Activated naive CD4-positive, alpha-beta T cell treated with anti-CD3 and anti-CD28 coated beads for 36 hours (primary cell): Measurements from ENCODE around the gene MAGOHB. TPM values are rescaled to one million over a fixed set of nuclear protein-coding genes. Genes with fewer than 3 reads are reported as not detected.

Experiments
- CTCF ChIA-PET: fragments of 350-600 bp; sonication (Branson Sonifier 250); formaldehyde crosslinking; loops from one replicate; lab custom pipeline; 2021; ENCODE audit warnings: antibody characterized with exemption; lab: Charles Lee
- DNase-seq: peaks from one replicate; pipeline ENCODE4 v3.0.0-alpha.2; 2020
- H3K27ac Mint-ChIP-seq: one replicate; pipeline ENCODE4 v1.8.0; 2021; ENCODE audit warnings: mild to moderate bottlenecking, mixed read lengths
- H3K27me3 Mint-ChIP-seq: one replicate; pipeline ENCODE4 v1.8.0; 2021; ENCODE audit warnings: low read depth, mixed read lengths
- H3K36me3 Mint-ChIP-seq: one replicate; pipeline ENCODE4 v1.8.0; 2021; ENCODE audit warnings: low read depth, mixed read lengths
- H3K4me1 Mint-ChIP-seq: one replicate; pipeline ENCODE4 v1.8.0; 2021; ENCODE audit warnings: low read depth, mixed read lengths
- H3K4me3 Mint-ChIP-seq: one replicate; pipeline ENCODE4 v1.8.0; 2021; ENCODE audit warnings: mild to moderate bottlenecking, moderate library complexity, mixed read lengths
- H3K9me3 Mint-ChIP-seq: one replicate; pipeline ENCODE4 v1.8.0; 2021; ENCODE audit warnings: mixed read lengths
- intact Hi-C: fragments of 100-400 bp; cut with micrococcal nuclease; formaldehyde crosslinking; loops from one replicate; pipeline ENCODE4 v1.15.1; 2023
- total RNA-seq, 2 experiments: library from RNA; stranded (reverse); gene quantifications; one replicate each; pipeline ENCODE4 v1.2.3, GENCODE V29; 2021

The MAGOHB gene
- total RNA-seq, 2 experiments from 2014 or later: 58.8 to 61.1 TPM

GRCh38 chr12:10563966-10564365 lies 49.4 kb downstream of the MAGOHB start:
- H3K27ac Mint-ChIP-seq: no peak overlapping the region
- peaks cover 22% of the 10 kb centered on the region for H3K27me3 Mint-ChIP-seq
- H3K4me3 Mint-ChIP-seq: no peak overlapping the region
- peaks cover 4% of the 10 kb centered on the region for H3K4me1 Mint-ChIP-seq
- intact Hi-C loops: loop anchor here (5.0 kb wide), 2 partner anchors 817 to 923 kb away; no protein-coding TSS in a partner anchor
- CTCF ChIA-PET: interaction anchor here (0.5 to 4.6 kb wide), 5 partner anchors 322 to 837 kb away, joined by 3 to 41 read pairs (median 3); no protein-coding TSS in a partner anchor
- no peaks in the 10 kb centered on the region for H3K36me3 Mint-ChIP-seq
- H3K9me3 Mint-ChIP-seq: no peaks in the 10 kb centered on the region
- no peak for DNase-seq

- CTCF ChIA-PET: interaction anchor here (1.3 to 4.6 kb wide), 2 partner anchors 321 to 327 kb away, joined by 5 to 41 read pairs; no protein-coding TSS in a partner anchor
- Mint-ChIP-seq H3K9me3 (no peaks in the 10 kb centered on the region), H3K27me3 (peaks cover 20% of the 10 kb centered on the region), H3K4me3 (no peak overlapping the region), H3K36me3 (no peaks in the 10 kb centered on the region), H3K27ac (no peak overlapping the region), H3K4me1 (peaks cover 4% of the 10 kb centered on the region)
- intact Hi-C loops: loop anchor here (5.0 kb wide), 2 partner anchors 816 to 924 kb away; no protein-coding TSS in a partner anchor
- no peak for DNase-seq
Measured at GRCh38 chr12:10563002-10563401, 50.4 kb downstream of the MAGOHB start.

- DNase-seq: peak; percentile 36
- intact Hi-C loops: loop anchor here (1.0 to 5.0 kb wide), 8 partner anchors 112 to 925 kb away; partner anchors contain the start of gene STYK1
- CTCF ChIA-PET: interaction anchor here (0.7 to 4.6 kb wide), 5 partner anchors 16 to 367 kb away, joined by 3 to 41 read pairs (median 7); no protein-coding TSS in a partner anchor
- Mint-ChIP-seq H3K27me3 (peaks cover 15% of the 10 kb centered on the region), H3K36me3 (no peaks in the 10 kb centered on the region), H3K4me3 (no peak overlapping the region), H3K27ac (no peak overlapping the region), H3K4me1 (peaks cover 5% of the 10 kb centered on the region), H3K9me3 (no peaks in the 10 kb centered on the region)
Measured at GRCh38 chr12:10562306-10562933, 51.0 kb downstream of the MAGOHB start.

GRCh38 chr12:10559244-10559643 lies 54.2 kb downstream of the MAGOHB start:
- DNase-seq: no peak
- H3K36me3 Mint-ChIP-seq: no peaks in the 10 kb centered on the region
- H3K9me3 Mint-ChIP-seq: no peaks in the 10 kb centered on the region
- peaks cover 3% of the 10 kb centered on the region for H3K27me3 Mint-ChIP-seq
- CTCF ChIA-PET: interaction anchor here (1.0 to 2.3 kb wide), 4 partner anchors 193 to 549 kb away, joined by 3 to 5 read pairs (median 5); no protein-coding TSS in a partner anchor
- no peak overlapping the region for H3K4me3 Mint-ChIP-seq
- no peak overlapping the region for H3K27ac Mint-ChIP-seq
- H3K4me1 Mint-ChIP-seq: peaks cover 6% of the 10 kb centered on the region
- intact Hi-C loops: loop anchor here (2.0 to 5.0 kb wide), 2 partner anchors 18 to 57 kb away; no protein-coding TSS in a partner anchor

- Mint-ChIP-seq H3K27ac (no peak overlapping the region), H3K27me3 (peaks cover 3% of the 10 kb centered on the region), H3K9me3 (no peaks in the 10 kb centered on the region), H3K4me3 (no peak overlapping the region), H3K36me3 (no peaks in the 10 kb centered on the region), H3K4me1 (peaks cover 6% of the 10 kb centered on the region)
- CTCF ChIA-PET: interaction anchor here (1.0 to 2.3 kb wide), 4 partner anchors 192 to 549 kb away, joined by 3 to 5 read pairs (median 5); no protein-coding TSS in a partner anchor
- intact Hi-C loops: loop anchor here (2.0 to 5.0 kb wide), 2 partner anchors 18 to 56 kb away; no protein-coding TSS in a partner anchor
- no peak for DNase-seq
Measured at GRCh38 chr12:10558789-10559188, 54.6 kb downstream of the MAGOHB start.

GRCh38 chr12:10558301-10558700 lies 55.1 kb downstream of the MAGOHB start:
- DNase-seq: no peak
- CTCF ChIA-PET: interaction anchor here (1.6 to 2.3 kb wide), 2 partner anchors 228 to 322 kb away, joined by 5 read pairs; no protein-coding TSS in a partner anchor
- H3K27me3 Mint-ChIP-seq: peaks cover 3% of the 10 kb centered on the region

GRCh38 chr12:10557766-10558165 lies 55.6 kb downstream of the MAGOHB start:
- DNase-seq: no peak
- CTCF ChIA-PET: interaction anchor here (2.3 kb wide), 1 partner anchor 322 kb away, joined by 5 read pairs; no protein-coding TSS in a partner anchor
- no peaks in the 10 kb centered on the region for H3K36me3 Mint-ChIP-seq
- peaks cover under 1% of the 10 kb centered on the region for H3K27me3 Mint-ChIP-seq
- intact Hi-C loops: loop anchor here (2.0 to 5.0 kb wide), 2 partner anchors 17 to 55 kb away; no protein-coding TSS in a partner anchor
- peaks cover 6% of the 10 kb centered on the region for H3K4me1 Mint-ChIP-seq
- no peak overlapping the region for H3K27ac Mint-ChIP-seq
- no peak overlapping the region for H3K4me3 Mint-ChIP-seq
- no peaks in the 10 kb centered on the region for H3K9me3 Mint-ChIP-seq

More at GRCh38 chr12:10558301-10558700, 55.1 kb downstream of the MAGOHB start:
- Mint-ChIP-seq H3K27ac (no peak overlapping the region), H3K4me3 (no peak overlapping the region), H3K36me3 (no peaks in the 10 kb centered on the region), H3K4me1 (peaks cover 6% of the 10 kb centered on the region), H3K9me3 (no peaks in the 10 kb centered on the region)
- intact Hi-C loops: loop anchor here (2.0 to 5.0 kb wide), 2 partner anchors 18 to 56 kb away; no protein-coding TSS in a partner anchor

GRCh38 chr12:10557329-10557728 lies 56.1 kb downstream of the MAGOHB start:
- peaks cover 6% of the 10 kb centered on the region for H3K4me1 Mint-ChIP-seq
- H3K27me3 Mint-ChIP-seq: no peaks in the 10 kb centered on the region
- intact Hi-C loops: loop anchor here (5.0 kb wide), 1 partner anchor 55 kb away; no protein-coding TSS in a partner anchor
- H3K9me3 Mint-ChIP-seq: no peaks in the 10 kb centered on the region
- H3K27ac Mint-ChIP-seq: no peak overlapping the region
- H3K4me3 Mint-ChIP-seq: no peak overlapping the region
- CTCF ChIA-PET: interaction anchor here (2.3 kb wide), 1 partner anchor 321 kb away, joined by 5 read pairs; no protein-coding TSS in a partner anchor
- no peaks in the 10 kb centered on the region for H3K36me3 Mint-ChIP-seq
- no peak for DNase-seq

- Mint-ChIP-seq H3K27ac (no peak overlapping the region), H3K4me1 (peaks cover 6% of the 10 kb centered on the region), H3K36me3 (no peaks in the 10 kb centered on the region), H3K4me3 (peak overlapping the region; percentile 22), H3K27me3 (no peaks in the 10 kb centered on the region), H3K9me3 (no peaks in the 10 kb centered on the region)
- CTCF ChIA-PET: no interaction called here
- intact Hi-C loops: loop anchor here (5.0 kb wide), 1 partner anchor 53 kb away; no protein-coding TSS in a partner anchor
- no peak for DNase-seq
Measured at GRCh38 chr12:10554756-10555481, 58.5 kb downstream of the MAGOHB start.

GRCh38 chr12:10554228-10554755 lies 59.1 kb downstream of the MAGOHB start:
- intact Hi-C loops: no loop called here
- peaks cover 4% of the 10 kb centered on the region for H3K4me1 Mint-ChIP-seq
- H3K9me3 Mint-ChIP-seq: no peaks in the 10 kb centered on the region
- CTCF ChIA-PET: interaction anchor here (1.1 kb wide), 1 partner anchor 318 kb away, joined by 3 read pairs; no protein-coding TSS in a partner anchor
- no peaks in the 10 kb centered on the region for H3K36me3 Mint-ChIP-seq
- no peak for DNase-seq
- no peak overlapping the region for H3K4me3 Mint-ChIP-seq
- H3K27me3 Mint-ChIP-seq: no peaks in the 10 kb centered on the region
- no peak overlapping the region for H3K27ac Mint-ChIP-seq
